NB4 (cell line): ENCODE data around the gene SDF4.

Experiments
- CTCF ChIP-seq: IDR thresholded peaks from one replicate; pipeline ENCODE4 v1.5.1; 2012; ENCODE audit warnings: low read depth, low read length
- POLR2A ChIP-seq: IDR thresholded peaks from 2 replicates; pipeline ENCODE4 v1.6.1; 2011; ENCODE audit warnings: mild to moderate bottlenecking; ENCODE audit not compliant: insufficient read length; ENCODE audit errors: extremely low read depth
- TF ChIP-seq, protein P1 (sequence below): IDR thresholded peaks from 2 replicates; pipeline ENCODE4 v1.6.1; 2011; ENCODE audit warnings: low read depth, low read length

- no peak for TF ChIP-seq CTCF
- no peak for TF ChIP-seq POLR2A
- TF ChIP-seq, protein P1, sequence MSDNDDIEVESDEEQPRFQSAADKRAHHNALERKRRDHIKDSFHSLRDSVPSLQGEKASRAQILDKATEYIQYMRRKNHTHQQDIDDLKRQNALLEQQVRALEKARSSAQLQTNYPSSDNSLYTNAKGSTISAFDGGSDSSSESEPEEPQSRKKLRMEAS: no peak
Observed at GRCh38 chr1:1236176-1236763, 4.5 kb upstream of the SDF4 start.
